ENCODE data around the gene BCAR1. TPM values are rescaled to one million over a fixed set of nuclear protein-coding genes. Genes with fewer than 3 reads are reported as not detected.

Gene BCAR1
- total and polyA plus RNA-seq, 2 of the 13 experiments (the other 11 are each of a cell fraction or from before 2014, with no cell fraction given) = 48.1 to 51.7 TPM

GRCh38 chr16:75252049-75252864, 833 bp upstream of the BCAR1 start (continued):
- no peak for TF ChIP-seq FUBP1 (CRISPR knock-in tag; IDR thresholded peaks at IDR 0.05; ENCODE audit: borderline replicate concordance)
- no peak for TF ChIP-seq ZNF354B (CRISPR knock-in tag; IDR thresholded peaks at IDR 0.05)
- peak; percentile 70 for TF ChIP-seq AGO2 (optimal IDR thresholded peaks at IDR 0.05; ENCODE audit: low read depth, low read length)
- no peak for TF ChIP-seq YY1 (IDR thresholded peaks at IDR 0.05; ENCODE audit: insufficient read depth, insufficient replicate concordance, low read depth, low read length)
- TF ChIP-seq CCDC6 (CRISPR knock-in tag; IDR thresholded peaks at IDR 0.05) = no peak
- no peak for TF ChIP-seq SOX6 (IDR thresholded peaks at IDR 0.05)
- TF ChIP-seq SOX6 (CRISPR knock-in tag; IDR thresholded peaks at IDR 0.05) = peak; percentile 30; the same call in 1 of the 2 replicates
- TF ChIP-seq ZFP90 (CRISPR knock-in tag; IDR thresholded peaks at IDR 0.05; ENCODE audit: borderline replicate concordance) = no peak
- no peak for TF ChIP-seq KMT2B (CRISPR knock-in tag; IDR thresholded peaks at IDR 0.05)
- TF ChIP-seq REST (IDR thresholded peaks at IDR 0.05; ENCODE audit: borderline replicate concordance in 1 of 2, low read depth in 1 of 2, low read length in 2 of 2) = no peak
- TF ChIP-seq TEAD2 (CRISPR knock-in tag; IDR thresholded peaks at IDR 0.05) = no peak
- TF ChIP-seq ATF7-NPFF (CRISPR knock-in tag; IDR thresholded peaks at IDR 0.05; ENCODE audit: low read depth) = 0 out of 2 replicates have a peak, but pooled peaks have one; percentile 13
- no peak; the same call in 1 of the 2 replicates for TF ChIP-seq ZNF784 (CRISPR knock-in tag; IDR thresholded peaks at IDR 0.05; ENCODE audit: borderline replicate concordance)
- TF ChIP-seq NONO (IDR thresholded peaks at IDR 0.05) = no peak
- 0 out of 2 replicates have a peak, but pooled peaks have one; percentile 43 for TF ChIP-seq NONO (CRISPR knock-in tag; conservative IDR thresholded peaks at IDR 0.05)
- TF ChIP-seq ZSCAN25 (CRISPR knock-in tag; IDR thresholded peaks at IDR 0.05) = 0 out of 2 replicates have a peak, but pooled peaks have one; percentile 55
- peak; percentile 13; the same call in 1 of the 2 replicates for TF ChIP-seq RXRA (CRISPR knock-in tag; IDR thresholded peaks at IDR 0.05)
- 0 out of 2 replicates have a peak, but pooled peaks have one; percentile 59 for TF ChIP-seq REL (CRISPR knock-in tag; conservative IDR thresholded peaks at IDR 0.05)
- peak; percentile 93 for TF ChIP-seq RBM22 (optimal IDR thresholded peaks at IDR 0.05; ENCODE audit: low read length)
- TF ChIP-seq DPF2 (CRISPR knock-in tag; IDR thresholded peaks at IDR 0.05; ENCODE audit: borderline replicate concordance, low read depth) = no peak

Measured in HepG2 (cell line).